Common myeloid progenitor, CD34-positive (primary cell): ENCODE data around the gene GRIK2.

ENCODE experiments used
- CTCF ChIA-PET: fragments of 350-600 bp; sonication (Branson Sonifier 250); formaldehyde crosslinking; loops from one replicate; lab custom pipeline; 2021; ENCODE audit warnings: antibody characterized with exemption; lab: Charles Lee
- POLR2A ChIA-PET: fragments of 350-600 bp; sonication (Branson Sonifier 250); formaldehyde crosslinking; loops from one replicate; lab custom pipeline; 2021; ENCODE audit warnings: antibody characterized with exemption; lab: Charles Lee
- DNase-seq, 3 donors: peaks; one replicate each; pipeline versions ENCODE4 v3.0.0 to v3.0.0-alpha.2; 2013
- H3K27ac ChIP-seq, 2 experiments: 1 replicate in 1 of 2; 2 replicates in 1 of 2; pipeline ENCODE4 v1.7.0; 2013; ENCODE audit warnings: inconsistent platforms in 2 of 2, low read length in 2 of 2, mild to moderate bottlenecking in 2 of 2, low read depth in 1 of 2, moderate library complexity in 1 of 2; ENCODE audit not compliant: severe bottlenecking in 2 of 2, insufficient read depth in 1 of 2, poor library complexity in 1 of 2
- H3K27me3 ChIP-seq, 5 experiments: replicated peaks in 2 of 5; 1 replicate in 3 of 5; 2 replicates in 2 of 5; pipeline versions ENCODE4 v1.6.1 to v1.7.0; 2013; ENCODE audit warnings: low read length in 4 of 5, mild to moderate bottlenecking in 2 of 5, moderate library complexity in 2 of 5, inconsistent platforms in 1 of 5; ENCODE audit not compliant: insufficient read depth in 5 of 5, control insufficient read depth in 4 of 5
- H3K36me3 ChIP-seq, 4 experiments: 1 replicate in 2 of 4; 2 replicates in 2 of 4; pipeline versions ENCODE4 v1.6.1 to v1.7.0; 2013; ENCODE audit warnings: low read length in 3 of 4, control low read depth in 1 of 4, mild to moderate bottlenecking in 1 of 4; ENCODE audit not compliant: control insufficient read depth in 4 of 4, insufficient read depth in 4 of 4
- H3K4me1 ChIP-seq, 4 experiments: 1 replicate in 3 of 4; 2 replicates in 1 of 4; pipeline versions ENCODE4 v1.6.1 to v1.7.1; 2013; ENCODE audit warnings: low read length in 3 of 4, mild to moderate bottlenecking in 3 of 4, control low read depth in 1 of 4, inconsistent platforms in 1 of 4, moderate library complexity in 1 of 4; ENCODE audit not compliant: control insufficient read depth in 4 of 4, insufficient read depth in 4 of 4; ENCODE audit errors: control extremely low read depth in 1 of 4
- H3K4me3 ChIP-seq, 7 experiments: 1 replicate in 4 of 7; 2 replicates in 3 of 7; pipeline versions ENCODE4 v1.5.1 to v1.7.0; 2013; ENCODE audit warnings: mild to moderate bottlenecking in 7 of 7, low read length in 6 of 7, moderate library complexity in 6 of 7, inconsistent platforms in 2 of 7, low read depth in 2 of 7, control low read depth in 1 of 7; ENCODE audit not compliant: insufficient read depth in 4 of 7, control insufficient read depth in 1 of 7; ENCODE audit errors: extremely low read depth in 1 of 7
- H3K9me3 ChIP-seq, 5 experiments: 1 replicate in 4 of 5; 2 replicates in 1 of 5; pipeline versions ENCODE4 v1.6.1 to v1.7.1; 2013; ENCODE audit warnings: low read length in 4 of 5, mild to moderate bottlenecking in 2 of 5, inconsistent platforms in 1 of 5, low read depth in 1 of 5, moderate library complexity in 1 of 5; ENCODE audit not compliant: control insufficient read depth in 4 of 5, insufficient read depth in 2 of 5; ENCODE audit errors: control extremely low read depth in 1 of 5
- WGBS: methylation state at CpG from one replicate; pipeline ENCODE4 v1.1.5; 2013; ENCODE audit not compliant: insufficient coverage; 5-methylcytosine and 5-hydroxymethylcytosine counted together

Gene GRIK2

DNA sequence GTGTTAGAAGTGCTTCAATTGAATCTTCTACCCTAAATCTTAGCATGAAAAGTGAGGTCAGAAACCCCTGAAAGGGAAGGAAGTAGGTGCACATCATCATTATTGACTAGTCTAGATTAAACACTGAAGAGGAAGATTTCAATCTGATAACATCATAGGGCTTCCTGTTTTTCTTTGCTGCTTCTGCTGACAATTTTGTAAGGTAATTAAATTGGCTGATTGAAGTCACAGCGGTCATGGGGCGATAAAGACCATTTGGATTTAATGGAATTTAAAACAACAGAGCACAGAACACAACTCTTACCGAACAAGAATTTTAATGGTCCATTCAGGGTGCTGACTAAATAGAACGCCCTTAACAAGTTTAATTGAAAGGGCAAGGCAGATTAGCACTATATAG is 11.3 kb downstream of the GRIK2 start:
- H3K27ac ChIP-seq, result no peak overlapping the region
- peaks cover 26 to 50% (median 41%) of the 10 kb centered on the region in 5 experiments for H3K27me3 ChIP-seq
- DNase-seq, result no peak
- peaks cover 2 to 10% (median 4%) of the 10 kb centered on the region in 5 experiments for H3K9me3 ChIP-seq
- no peaks in the 10 kb centered on the region for H3K4me1 ChIP-seq
- WGBS, result no CpG with 5 or more reads among the region's 4 CpGs
- CTCF ChIA-PET, result interaction anchor here (1.0 kb wide), 1 partner anchor 46 kb away, joined by 3 read pairs; no protein-coding TSS in a partner anchor
- no peaks in the 10 kb centered on the region for H3K36me3 ChIP-seq
- POLR2A ChIA-PET, result no interaction called here
- no peak overlapping the region for H3K4me3 ChIP-seq

GRCh38 chr6:101413773-101414172 is 20.3 kb downstream of the GRIK2 start:
- Histone ChIP-seq H3K9me3 (no peaks in the 10 kb centered on the region), H3K27ac (no peak overlapping the region), H3K4me1 (no peaks in the 10 kb centered on the region), H3K4me3 (no peak overlapping the region), H3K36me3 (no peaks in the 10 kb centered on the region), H3K27me3 (peaks cover 0 to 3% (median 0%) of the 10 kb centered on the region in 5 experiments)
- ChIA-PET CTCF (no interaction called here), POLR2A (no interaction called here)
- DNase-seq, result no peak

GRCh38 chr6:101417900-101418299 is 24.4 kb downstream of the GRIK2 start:
- CTCF ChIA-PET, result no interaction called here
- Histone ChIP-seq H3K27ac (no peak overlapping the region), H3K4me1 (no peaks in the 10 kb centered on the region), H3K4me3 (no peak overlapping the region), H3K27me3 (no peaks in the 10 kb centered on the region), H3K36me3 (no peaks in the 10 kb centered on the region), H3K9me3 (no peaks in the 10 kb centered on the region)
- WGBS, result no CpG with 5 or more reads among the region's 1 CpG
- no peak for DNase-seq
- POLR2A ChIA-PET, result no interaction called here

- CTCF ChIA-PET, result no interaction called here
- Histone ChIP-seq H3K4me3 (no peak overlapping the region), H3K36me3 (no peaks in the 10 kb centered on the region), H3K27ac (no peak overlapping the region), H3K27me3 (no peaks in the 10 kb centered on the region), H3K9me3 (no peaks in the 10 kb centered on the region), H3K4me1 (no peaks in the 10 kb centered on the region)
- no peak for DNase-seq
- POLR2A ChIA-PET, result no interaction called here
- 100% methylated on average over 1 of the region's 1 CpG for WGBS
Observed at GRCh38 chr6:101422251-101422650, 28.7 kb downstream of the GRIK2 start.

GRCh38 chr6:101422811-101423210 is 29.3 kb downstream of the GRIK2 start:
- H3K4me1 ChIP-seq, result no peaks in the 10 kb centered on the region
- H3K27ac ChIP-seq, result no peak overlapping the region
- DNase-seq, result no peak
- POLR2A ChIA-PET, result no interaction called here
- H3K36me3 ChIP-seq, result no peaks in the 10 kb centered on the region
- H3K27me3 ChIP-seq, result no peaks in the 10 kb centered on the region
- H3K4me3 ChIP-seq, result no peak overlapping the region
- H3K9me3 ChIP-seq, result no peaks in the 10 kb centered on the region
- no CpG with 5 or more reads among the region's 1 CpG for WGBS
- CTCF ChIA-PET, result no interaction called here

GRCh38 chr6:101429270-101429669 is 35.8 kb downstream of the GRIK2 start:
- POLR2A ChIA-PET, result no interaction called here

DNA sequence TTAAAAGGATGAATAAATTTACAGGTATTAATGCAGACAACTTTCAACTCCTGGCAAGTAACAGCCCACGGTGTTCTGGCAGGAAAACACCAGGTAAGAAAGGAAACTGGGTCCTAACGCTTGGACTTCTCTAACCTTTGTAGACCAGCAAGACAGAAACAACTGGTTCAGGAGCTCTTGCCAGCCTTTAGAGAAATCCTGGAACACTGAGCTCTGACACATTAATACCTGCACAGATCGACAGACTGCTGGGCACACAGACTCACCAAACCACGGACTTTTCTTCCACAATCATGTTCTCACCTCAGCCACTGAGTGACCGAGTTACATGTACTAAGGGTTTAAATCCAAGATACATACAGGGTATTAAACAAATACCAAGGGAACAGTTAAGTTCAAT is 36.3 kb downstream of the GRIK2 start:
- 85% methylated on average over 5 of the region's 5 CpGs for WGBS
- no peaks in the 10 kb centered on the region for H3K27me3 ChIP-seq
- no peak overlapping the region for H3K27ac ChIP-seq
- ChIA-PET POLR2A (no interaction called here), CTCF (no interaction called here)
- DNase-seq, result no peak
- no peaks in the 10 kb centered on the region for H3K4me1 ChIP-seq
- no peak overlapping the region for H3K4me3 ChIP-seq
- H3K36me3 ChIP-seq, result no peaks in the 10 kb centered on the region
- no peaks in the 10 kb centered on the region for H3K9me3 ChIP-seq

More at GRCh38 chr6:101429270-101429669, 35.8 kb downstream of the GRIK2 start:
- no peak for DNase-seq
- H3K36me3 ChIP-seq, result no peaks in the 10 kb centered on the region
- H3K9me3 ChIP-seq, result no peaks in the 10 kb centered on the region
- H3K4me1 ChIP-seq, result no peaks in the 10 kb centered on the region
- CTCF ChIA-PET, result no interaction called here
- 100% methylated on average over 1 of the region's 1 CpG for WGBS
- no peak overlapping the region for H3K4me3 ChIP-seq
- no peaks in the 10 kb centered on the region for H3K27me3 ChIP-seq
- H3K27ac ChIP-seq, result no peak overlapping the region
